ENCODE data around the gene DDA1. TPM values are rescaled to one million over a fixed set of nuclear protein-coding genes. Genes with fewer than 3 reads are reported as not detected.

Gene DDA1
- total RNA-seq, 1 donor, result 11.6 TPM

DNA sequence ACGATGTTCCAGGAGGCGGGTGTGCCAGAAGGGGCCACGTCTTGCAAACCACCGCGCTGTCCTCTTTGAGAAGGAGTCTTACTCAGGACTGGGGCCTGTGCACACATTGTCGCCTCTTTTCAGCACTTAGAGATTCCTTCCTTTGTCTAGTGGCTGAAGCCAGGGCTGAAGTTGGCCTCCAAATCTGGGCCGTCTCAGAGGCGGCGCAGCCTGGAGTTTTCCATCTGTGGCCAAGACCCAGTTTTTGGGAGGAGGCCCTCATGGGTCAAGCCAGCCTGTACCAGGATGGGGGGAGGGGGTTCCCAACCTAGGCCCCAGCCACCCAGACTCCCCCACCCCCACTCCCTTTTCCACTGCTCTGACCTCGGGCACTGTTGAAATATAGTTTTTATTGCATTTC, 13.5 kb downstream of the DDA1 start:
- Histone ChIP-seq H3K4me3 (ENCODE audit: insufficient read depth, low read length) (no peak overlapping the region), H4K20me1 (ENCODE audit: insufficient read depth, low read length) (peaks cover 2% of the 10 kb centered on the region), H3K79me2 (ENCODE audit: insufficient read depth, low read length) (no peaks in the 10 kb centered on the region), H3K4me1 (ENCODE audit: insufficient read depth, low read length) (peaks cover 11% of the 10 kb centered on the region), H2AFZ (ENCODE audit: low read length) (no peak overlapping the region), H3K27me3 (ENCODE audit: insufficient read depth, low read length) (no peaks in the 10 kb centered on the region), H3K4me2 (ENCODE audit: insufficient read depth, low read length) (no peak overlapping the region), H3K36me3 (ENCODE audit: insufficient read depth, low read length) (peaks cover 9% of the 10 kb centered on the region), H3K27ac (ENCODE audit: low read depth, low read length) (no peak overlapping the region), H3K9me3 (ENCODE audit: low read depth, low read length) (no peaks in the 10 kb centered on the region)
- peak; percentile 90 for DNase-seq (ENCODE audit: insufficient read length, low spot score, missing footprints)
- no peak for TF ChIP-seq CTCF (IDR thresholded peaks at IDR 0.05; ENCODE audit: extremely low read depth, low read depth, low read length)

DNA sequence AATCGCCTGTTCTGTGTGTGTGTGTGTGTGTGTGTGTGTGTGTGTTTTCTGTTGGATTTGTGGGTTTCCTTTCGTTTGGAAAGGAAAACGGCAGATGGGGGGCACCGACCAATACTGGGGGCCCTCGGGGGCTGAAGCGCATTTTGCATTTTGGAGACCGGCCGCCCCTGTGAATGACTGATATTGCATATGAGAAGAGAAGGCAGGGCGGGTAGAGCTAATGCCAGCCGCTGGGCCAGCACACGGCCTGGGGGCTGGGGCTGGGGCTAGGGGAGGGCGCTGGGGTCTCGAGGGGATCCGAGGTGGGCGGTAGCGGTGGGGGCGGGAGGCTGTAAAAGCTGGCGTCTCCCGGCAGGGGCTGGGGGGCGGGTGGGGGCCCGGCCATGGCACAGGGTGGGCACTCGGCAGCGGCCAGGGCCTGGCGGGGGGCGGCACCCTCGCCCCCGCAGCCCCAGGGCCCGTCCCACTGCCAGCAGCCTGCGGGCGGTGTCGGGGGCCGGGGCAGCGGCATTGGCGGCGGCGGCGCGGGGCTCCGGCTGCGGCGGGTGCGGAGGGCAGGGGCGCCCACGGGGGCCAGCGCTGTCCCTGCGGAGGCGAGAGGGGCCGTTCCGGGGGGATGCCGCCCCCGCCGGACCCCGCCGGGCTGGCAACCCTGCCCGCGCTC, 14.1 kb downstream of the DDA1 start:
- no peaks in the 10 kb centered on the region for H3K27me3 ChIP-seq (ENCODE audit: insufficient read depth, low read length)
- H3K4me1 ChIP-seq (ENCODE audit: insufficient read depth, low read length), result peaks cover 11% of the 10 kb centered on the region
- no peak overlapping the region for H3K4me2 ChIP-seq (ENCODE audit: insufficient read depth, low read length)
- peak; percentile 85 for DNase-seq (ENCODE audit: insufficient read length, low spot score, missing footprints)
- H3K27ac ChIP-seq (ENCODE audit: low read depth, low read length), result no peak overlapping the region
- peaks cover 2% of the 10 kb centered on the region for H4K20me1 ChIP-seq (ENCODE audit: insufficient read depth, low read length)
- H3K36me3 ChIP-seq (ENCODE audit: insufficient read depth, low read length), result peaks cover 9% of the 10 kb centered on the region
- no peaks in the 10 kb centered on the region for H3K79me2 ChIP-seq (ENCODE audit: insufficient read depth, low read length)
- no peak overlapping the region for H2AFZ ChIP-seq (ENCODE audit: low read length)
- H3K4me3 ChIP-seq (ENCODE audit: insufficient read depth, low read length), result no peak overlapping the region
- H3K9me3 ChIP-seq (ENCODE audit: low read depth, low read length), result no peaks in the 10 kb centered on the region
- no peak for TF ChIP-seq CTCF (IDR thresholded peaks at IDR 0.05; ENCODE audit: extremely low read depth, low read depth, low read length)

DNA sequence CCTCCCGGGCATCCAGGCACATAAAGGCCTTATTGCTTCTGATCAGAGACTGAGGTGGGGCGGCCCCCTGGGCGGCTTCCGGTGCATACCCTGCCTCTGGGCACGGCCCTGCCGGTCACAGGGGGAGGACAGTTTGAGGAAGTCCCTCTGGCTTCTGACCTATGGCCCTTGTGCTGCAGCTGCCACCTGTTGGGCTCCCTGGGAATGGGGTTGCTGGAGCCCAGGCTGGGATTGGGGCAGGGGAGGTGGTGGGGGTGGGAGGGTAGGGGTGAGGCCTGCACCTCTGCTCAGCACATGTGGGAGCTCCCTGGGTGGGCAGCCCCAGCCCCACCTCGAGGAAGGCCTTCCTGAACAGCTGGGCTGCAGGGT, 14.6 kb downstream of the DDA1 start:
- no peak for TF ChIP-seq CTCF (IDR thresholded peaks at IDR 0.05; ENCODE audit: extremely low read depth, low read depth, low read length)
- DNase-seq (ENCODE audit: insufficient read length, low spot score, missing footprints), result peak; percentile 82
- H3K4me3 ChIP-seq (ENCODE audit: insufficient read depth, low read length), result no peak overlapping the region

DNA sequence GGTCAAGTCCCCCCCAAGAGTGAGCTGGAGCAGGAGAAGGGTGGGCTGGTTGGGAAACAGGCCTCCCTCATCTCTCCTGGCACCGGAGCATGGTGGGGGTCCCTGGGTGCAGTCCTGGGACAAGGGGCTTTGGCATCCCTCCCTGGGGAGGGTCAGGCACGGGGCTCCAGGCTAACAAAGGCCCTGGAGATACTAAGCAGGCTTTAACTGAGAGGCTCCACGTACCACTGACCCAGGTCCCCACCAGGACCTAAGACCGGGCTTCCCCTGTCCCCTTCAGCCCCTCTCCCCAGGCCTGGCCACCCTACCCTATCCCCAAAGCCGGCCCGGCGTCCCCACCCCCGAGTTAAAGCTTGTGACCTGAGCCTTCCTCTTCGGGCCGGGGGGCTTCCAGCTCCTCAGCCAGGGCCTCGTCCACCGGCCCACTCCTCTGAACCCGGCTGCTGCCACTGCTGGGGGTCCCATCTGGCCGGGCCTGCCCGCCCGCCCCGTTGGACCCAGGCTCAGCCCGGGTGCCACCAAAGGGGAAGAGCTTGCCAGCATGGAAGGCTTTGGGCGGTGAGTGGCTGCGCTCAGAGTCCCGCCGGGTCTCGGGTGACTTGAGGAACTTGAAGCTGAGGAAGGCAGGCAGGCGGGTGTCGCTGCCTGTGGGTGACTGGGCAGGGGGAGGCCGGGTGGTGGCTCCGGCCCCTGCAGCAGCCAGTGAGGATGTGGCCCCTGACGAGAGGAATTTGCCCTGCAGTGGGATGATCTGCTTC, 15.2 kb downstream of the DDA1 start:
- Histone ChIP-seq H3K4me3 (ENCODE audit: insufficient read depth, low read length) (no peak overlapping the region), H3K9me3 (ENCODE audit: low read depth, low read length) (no peaks in the 10 kb centered on the region), H3K36me3 (ENCODE audit: insufficient read depth, low read length) (peaks cover 9% of the 10 kb centered on the region), H3K4me2 (ENCODE audit: insufficient read depth, low read length) (no peak overlapping the region), H3K4me1 (ENCODE audit: insufficient read depth, low read length) (peaks cover 11% of the 10 kb centered on the region), H3K27ac (ENCODE audit: low read depth, low read length) (no peak overlapping the region), H2AFZ (ENCODE audit: low read length) (no peak overlapping the region), H4K20me1 (ENCODE audit: insufficient read depth, low read length) (peaks cover 2% of the 10 kb centered on the region), H3K79me2 (ENCODE audit: insufficient read depth, low read length) (no peaks in the 10 kb centered on the region), H3K27me3 (ENCODE audit: insufficient read depth, low read length) (no peaks in the 10 kb centered on the region)
- peak; percentile 88 for DNase-seq (ENCODE audit: insufficient read length, low spot score, missing footprints)
- no peak for TF ChIP-seq CTCF (IDR thresholded peaks at IDR 0.05; ENCODE audit: extremely low read depth, low read depth, low read length)

More for the DNA sequence above, 14.6 kb downstream of the DDA1 start:
- no peaks in the 10 kb centered on the region for H3K27me3 ChIP-seq (ENCODE audit: insufficient read depth, low read length)
- no peak overlapping the region for H3K4me2 ChIP-seq (ENCODE audit: insufficient read depth, low read length)
- H2AFZ ChIP-seq (ENCODE audit: low read length), result no peak overlapping the region
- H3K9me3 ChIP-seq (ENCODE audit: low read depth, low read length), result no peaks in the 10 kb centered on the region
- H3K79me2 ChIP-seq (ENCODE audit: insufficient read depth, low read length), result no peaks in the 10 kb centered on the region
- H3K27ac ChIP-seq (ENCODE audit: low read depth, low read length), result no peak overlapping the region
- peaks cover 2% of the 10 kb centered on the region for H4K20me1 ChIP-seq (ENCODE audit: insufficient read depth, low read length)
- H3K4me1 ChIP-seq (ENCODE audit: insufficient read depth, low read length), result peaks cover 11% of the 10 kb centered on the region
- peaks cover 9% of the 10 kb centered on the region for H3K36me3 ChIP-seq (ENCODE audit: insufficient read depth, low read length)
